Inferior parietal cortex (tissue), 1 donor: Measurements from ENCODE around the gene PRTG.
"Not testable (repeated sequence)": the region's sequence is repeated elsewhere in the genome, so short reads cannot be mapped to it uniquely, and the experiment has no call there.

Experiments used
- DNase-seq: peaks from one replicate; pipeline ENCODE4 v3.0.0-alpha.2; 2016; ENCODE audit errors: extremely low spot score

The PRTG gene

GRCh38 chr15:55743729-55744655 lies 1.0 kb upstream of the PRTG start:
- DNase-seq = no peak

- DNase-seq = no peak
These were observed 440 bp downstream of the PRTG start for GRCh38 chr15:55742498-55742926.

- DNase-seq = no peak
These were observed 987 bp downstream of the PRTG start for GRCh38 chr15:55741833-55742497.

- no peak for DNase-seq
These were observed 1.7 kb downstream of the PRTG start for GRCh38 chr15:55740981-55741832.

GRCh38 chr15:55740359-55740878 lies 2.5 kb downstream of the PRTG start:
- no peak for DNase-seq

GRCh38 chr15:55739641-55740040 lies 3.3 kb downstream of the PRTG start:
- DNase-seq = no peak

GRCh38 chr15:55738715-55739114 lies 4.2 kb downstream of the PRTG start:
- DNase-seq = no peak

GRCh38 chr15:55737373-55737772 lies 5.6 kb downstream of the PRTG start:
- DNase-seq = no peak

GRCh38 chr15:55736756-55737155 lies 6.2 kb downstream of the PRTG start:
- DNase-seq = no peak

- DNase-seq = no peak
These were observed 8.3 kb downstream of the PRTG start for GRCh38 chr15:55734641-55735040.

GRCh38 chr15:55733461-55733860 lies 9.5 kb downstream of the PRTG start:
- not testable (repeated sequence) for DNase-seq

GRCh38 chr15:55721554-55722185 lies 21.3 kb downstream of the PRTG start:
- no peak for DNase-seq

GRCh38 chr15:55715355-55716076 lies 27.4 kb downstream of the PRTG start:
- DNase-seq = no peak

- no peak for DNase-seq
These were observed 28.9 kb downstream of the PRTG start for GRCh38 chr15:55714064-55714463.

GRCh38 chr15:55712363-55712762 lies 30.6 kb downstream of the PRTG start:
- DNase-seq = no peak

- DNase-seq = no peak
These were observed 32.7 kb downstream of the PRTG start for GRCh38 chr15:55710286-55710685.

- DNase-seq = no peak
These were observed 33.5 kb downstream of the PRTG start for GRCh38 chr15:55709458-55709857.

GRCh38 chr15:55708720-55709119 lies 34.2 kb downstream of the PRTG start:
- DNase-seq = no peak

GRCh38 chr15:55707951-55708350 lies 35.0 kb downstream of the PRTG start:
- no peak for DNase-seq

GRCh38 chr15:55707518-55707917 lies 35.4 kb downstream of the PRTG start:
- DNase-seq = no peak

- DNase-seq = no peak
These were observed 39.1 kb downstream of the PRTG start for GRCh38 chr15:55703873-55704301.
